H1 (cell line): Measurements from ENCODE around the gene ARID5A.

Experiments used
- BRCA1 ChIP-seq: IDR thresholded peaks from 2 replicates; pipeline ENCODE4 v1.6.1; 2012; ENCODE audit warnings: low read depth, low read length, improper control_type of control experiment
- CTCF ChIP-seq, 3 experiments: IDR thresholded peaks; 1 replicate in 2 of 3; 2 replicates in 1 of 3; pipeline versions ENCODE4 v1.5.1 to v1.6.1; 2011; ENCODE audit warnings: low read length in 3 of 3, mild to moderate bottlenecking in 3 of 3, inconsistent platforms in 2 of 3, low read depth in 1 of 3, moderate library complexity in 1 of 3; ENCODE audit not compliant: insufficient read depth in 1 of 3; ENCODE audit errors: control extremely low read depth in 1 of 3
- EP300 ChIP-seq, 2 experiments: IDR thresholded peaks; 1 replicate in 1 of 2; 2 replicates in 1 of 2; pipeline ENCODE4 v1.6.1; 2011 to 2012; ENCODE audit warnings: low read depth in 2 of 2, low read length in 2 of 2, mild to moderate bottlenecking in 2 of 2, borderline replicate concordance in 1 of 2, inconsistent platforms in 1 of 2, moderate library complexity in 1 of 2
- POLR2A ChIP-seq, 2 experiments: IDR thresholded peaks; 1 replicate in 1 of 2; 2 replicates in 1 of 2; pipeline ENCODE4 v1.6.1; 2011; ENCODE audit warnings: low read depth in 2 of 2, low read length in 2 of 2, mild to moderate bottlenecking in 2 of 2; ENCODE audit errors: control extremely low read depth in 1 of 2
- POLR2AphosphoS5 ChIP-seq: IDR thresholded peaks from 2 replicates; pipeline ENCODE4 v1.6.1; 2011; ENCODE audit warnings: low read depth, low read length
- RAD21 ChIP-seq, 2 experiments: IDR thresholded peaks in 1 of 2; conservative IDR thresholded peaks in 1 of 2; 2 replicates each; pipeline ENCODE4 v1.6.1; 2011; ENCODE audit warnings: low read depth in 2 of 2, low read length in 2 of 2, improper control_type of control experiment in 1 of 2, inconsistent platforms in 1 of 2, mild to moderate bottlenecking in 1 of 2, moderate library complexity in 1 of 2
- RFX5 ChIP-seq: IDR thresholded peaks from 2 replicates; pipeline ENCODE4 v1.6.1; 2011; ENCODE audit warnings: low read depth, low read length, improper control_type of control experiment, borderline replicate concordance
- TF ChIP-seq, protein P1 (sequence below): IDR thresholded peaks from 2 replicates; pipeline ENCODE4 v1.6.1; 2011; ENCODE audit warnings: low read depth, mild to moderate bottlenecking, low read length; ENCODE audit not compliant: insufficient read depth

GRCh38 chr2:96594282-96594681 lies 57.7 kb downstream of the ARID5A start:
- TF ChIP-seq POLR2A (IDR thresholded peaks at IDR 0.05; ENCODE audit: control extremely low read depth in 1 of 2, low read depth in 2 of 2, low read length in 2 of 2) (no peak), CTCF (IDR thresholded peaks at IDR 0.05; ENCODE audit: control extremely low read depth in 1 of 3, insufficient read depth in 1 of 3, low read depth in 1 of 3, low read length in 3 of 3) (no peak), EP300 (IDR thresholded peaks at IDR 0.05; ENCODE audit: borderline replicate concordance in 1 of 2, low read depth in 2 of 2, low read length in 2 of 2) (no peak), BRCA1 (no peak), RAD21 (IDR thresholded peaks at IDR 0.05 in 1 of 2, conservative IDR thresholded peaks at IDR 0.05 in 1 of 2; ENCODE audit: low read depth in 2 of 2, low read length in 2 of 2) (no peak), RFX5 (no peak), POLR2AphosphoS5 (no peak)
- TF ChIP-seq, protein P1, sequence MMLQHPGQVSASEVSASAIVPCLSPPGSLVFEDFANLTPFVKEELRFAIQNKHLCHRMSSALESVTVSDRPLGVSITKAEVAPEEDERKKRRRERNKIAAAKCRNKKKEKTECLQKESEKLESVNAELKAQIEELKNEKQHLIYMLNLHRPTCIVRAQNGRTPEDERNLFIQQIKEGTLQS: no peak
